ENCODE results near the gene SESN3. TPM values are rescaled to one million over a fixed set of nuclear protein-coding genes. Genes with fewer than 3 reads are reported as not detected.

The SESN3 gene
- total and polyA plus RNA-seq, 12 donors, result 5.9 to 90.0 (median 36.6) TPM

GRCh38 chr11:95145430-95146060, 85.5 kb downstream of the SESN3 start:
- 68 to 72% (median 70%) methylated on average over 4 of the region's 4 CpGs for WGBS, 4 donors
- H3K9me3 ChIP-seq (replicated peaks in 1 of 3), result no peaks in the 10 kb centered on the region
- H3K27ac ChIP-seq, result no peak overlapping the region

GRCh38 chr11:95144313-95145235, 86.4 kb downstream of the SESN3 start:
- no peak for TF ChIP-seq CTCF (IDR thresholded peaks at IDR 0.05)
- TF ChIP-seq POLR2A (IDR thresholded peaks at IDR 0.05), result no peak
- 77 to 82% (median 78%) methylated on average over 7 of the region's 7 CpGs for WGBS, 4 donors
- H3K4me3 ChIP-seq, result no peak overlapping the region
- no peaks in the 10 kb centered on the region for H3K36me3 ChIP-seq (replicated peaks in 1 of 2)
- no peaks in the 10 kb centered on the region for H3K27me3 ChIP-seq
- DNase-seq, result no peak
- no peak overlapping the region for H3K27ac ChIP-seq
- intact Hi-C loops (cut with DNase I), result loop anchor here in 1 of 2 donors (5.0 kb wide), 2 partner anchors 37 to 72 kb away; no protein-coding TSS in a partner anchor
- no peaks in the 10 kb centered on the region for H3K9me3 ChIP-seq (replicated peaks in 1 of 3)
- peaks cover 4 to 21% of the 10 kb centered on the region in 2 donors for H3K4me1 ChIP-seq (replicated peaks in 1 of 2)

More at GRCh38 chr11:95145430-95146060, 85.5 kb downstream of the SESN3 start:
- H3K4me1 ChIP-seq (replicated peaks in 1 of 2), result peaks cover 4 to 26% of the 10 kb centered on the region in 2 donors
- no peaks in the 10 kb centered on the region for H3K36me3 ChIP-seq (replicated peaks in 1 of 2)
- intact Hi-C loops (cut with DNase I), result loop anchor here in 1 of 2 donors (5.0 kb wide), 1 partner anchor 73 kb away; no protein-coding TSS in a partner anchor
- TF ChIP-seq POLR2A (IDR thresholded peaks at IDR 0.05) (no peak), CTCF (IDR thresholded peaks at IDR 0.05) (no peak)
- DNase-seq, result no peak
- no peak overlapping the region for H3K4me3 ChIP-seq
- H3K27me3 ChIP-seq, result no peaks in the 10 kb centered on the region

- Histone ChIP-seq H3K4me1 (replicated peaks in 1 of 2) (peaks cover 4 to 15% of the 10 kb centered on the region in 2 donors), H3K27ac (no peak overlapping the region), H3K4me3 (no peak overlapping the region), H3K9me3 (replicated peaks in 1 of 3) (no peaks in the 10 kb centered on the region), H3K27me3 (no peaks in the 10 kb centered on the region), H3K36me3 (replicated peaks in 1 of 2) (no peaks in the 10 kb centered on the region)
- WGBS, 4 donors, result 75 to 88% (median 86%) methylated on average over 6 of the region's 6 CpGs
- TF ChIP-seq POLR2A (IDR thresholded peaks at IDR 0.05) (no peak), CTCF (IDR thresholded peaks at IDR 0.05) (no peak)
- no peak for DNase-seq
- intact Hi-C loops (cut with DNase I), result loop anchor here in 1 of 2 donors (5.0 kb wide), 1 partner anchor 36 kb away; no protein-coding TSS in a partner anchor
These were observed 87.8 kb downstream of the SESN3 start for GRCh38 chr11:95143106-95143681.

GRCh38 chr11:95142431-95142830, 88.6 kb downstream of the SESN3 start:
- intact Hi-C loops (cut with DNase I), result loop anchor here in 1 of 2 donors (5.0 kb wide), 1 partner anchor 35 kb away; no protein-coding TSS in a partner anchor
- no peak for TF ChIP-seq CTCF (IDR thresholded peaks at IDR 0.05)
- TF ChIP-seq POLR2A (IDR thresholded peaks at IDR 0.05), result no peak
- DNase-seq, result no peak
- H3K27ac ChIP-seq, result no peak overlapping the region
- 62 to 66% (median 64%) methylated on average over 2 of the region's 2 CpGs for WGBS, 4 donors
- peaks cover 0 to 7% of the 10 kb centered on the region in 2 donors for H3K4me1 ChIP-seq (replicated peaks in 1 of 2)
- H3K27me3 ChIP-seq, result no peaks in the 10 kb centered on the region
- H3K36me3 ChIP-seq (replicated peaks in 1 of 2), result no peaks in the 10 kb centered on the region
- no peaks in the 10 kb centered on the region for H3K9me3 ChIP-seq (replicated peaks in 1 of 3)
- no peak overlapping the region for H3K4me3 ChIP-seq

Data from adrenal gland (tissue), 12 donors.